ENCODE data around the gene KLHL14.

Gene KLHL14

GRCh38 chr18:32770666-32771168 lies 2.1 kb downstream of the KLHL14 start:
- no peak for DNase-seq (ENCODE audit: low spot score)

DNA sequence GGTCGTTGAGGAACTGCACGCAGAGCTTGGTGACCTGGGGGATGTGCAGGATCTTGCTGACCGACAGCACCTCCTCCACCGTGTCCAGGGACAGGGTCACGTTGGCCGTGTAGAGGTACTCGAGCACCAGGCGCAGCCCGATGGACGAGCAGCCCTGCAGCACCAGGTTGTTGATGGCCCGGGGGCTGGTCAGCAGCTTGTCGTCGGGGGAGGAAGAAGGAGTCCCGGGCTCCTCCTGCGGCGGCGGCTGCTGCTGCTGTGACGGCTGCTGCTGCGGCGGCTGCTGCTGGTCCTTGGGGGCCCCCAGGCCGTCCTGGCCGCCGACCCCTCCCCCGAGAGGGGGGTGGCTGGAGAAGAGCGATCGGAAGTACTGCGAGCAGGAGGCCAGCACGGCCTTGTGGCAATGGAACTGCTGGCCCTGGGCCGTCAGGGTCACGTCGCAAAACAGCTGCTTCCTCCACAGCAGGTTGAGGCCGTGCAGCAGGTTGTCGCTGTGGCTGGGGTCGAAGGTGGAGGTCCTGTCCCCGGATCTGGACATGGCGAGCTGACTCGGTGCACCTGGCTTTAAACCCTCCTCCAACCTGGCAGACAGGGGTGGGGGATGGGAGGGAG lies 2.7 kb downstream of the KLHL14 start:
- no peak for DNase-seq (ENCODE audit: low spot score)

GRCh38 chr18:32769586-32770053 lies 3.2 kb downstream of the KLHL14 start:
- no peak for DNase-seq (ENCODE audit: low spot score)

GRCh38 chr18:32769071-32769585 lies 3.7 kb downstream of the KLHL14 start:
- DNase-seq (ENCODE audit: low spot score), result no peak

GRCh38 chr18:32767400-32767799 lies 5.4 kb downstream of the KLHL14 start:
- no peak for DNase-seq (ENCODE audit: low spot score)

GRCh38 chr18:32764611-32765244 lies 8.1 kb downstream of the KLHL14 start:
- no peak for DNase-seq (ENCODE audit: low spot score)

DNA sequence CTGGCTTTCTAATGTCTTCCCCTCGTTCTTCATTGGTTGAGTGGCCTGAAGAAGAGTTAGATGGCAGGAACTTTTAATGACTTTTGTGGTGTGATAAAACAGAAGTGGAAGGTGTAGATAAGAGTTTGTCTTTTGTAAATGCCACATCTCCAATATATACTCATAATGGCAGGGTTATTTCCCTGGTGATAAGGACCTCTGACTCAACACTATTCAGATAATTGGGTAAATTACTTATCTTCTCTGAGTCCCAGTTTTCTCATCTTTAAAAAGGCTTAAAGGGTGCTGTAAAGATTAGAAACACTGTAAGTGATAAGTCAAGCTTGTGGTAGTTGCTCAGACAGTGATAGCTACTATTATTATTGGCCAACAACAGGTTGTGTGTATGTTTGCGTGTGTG lies 9.5 kb downstream of the KLHL14 start:
- no peak for DNase-seq (ENCODE audit: low spot score)

GRCh38 chr18:32761231-32761630 lies 11.6 kb downstream of the KLHL14 start:
- no peak for DNase-seq (ENCODE audit: low spot score)

- no peak for DNase-seq (ENCODE audit: low spot score)
Measured at GRCh38 chr18:32760391-32760790, 12.4 kb downstream of the KLHL14 start.

DNA sequence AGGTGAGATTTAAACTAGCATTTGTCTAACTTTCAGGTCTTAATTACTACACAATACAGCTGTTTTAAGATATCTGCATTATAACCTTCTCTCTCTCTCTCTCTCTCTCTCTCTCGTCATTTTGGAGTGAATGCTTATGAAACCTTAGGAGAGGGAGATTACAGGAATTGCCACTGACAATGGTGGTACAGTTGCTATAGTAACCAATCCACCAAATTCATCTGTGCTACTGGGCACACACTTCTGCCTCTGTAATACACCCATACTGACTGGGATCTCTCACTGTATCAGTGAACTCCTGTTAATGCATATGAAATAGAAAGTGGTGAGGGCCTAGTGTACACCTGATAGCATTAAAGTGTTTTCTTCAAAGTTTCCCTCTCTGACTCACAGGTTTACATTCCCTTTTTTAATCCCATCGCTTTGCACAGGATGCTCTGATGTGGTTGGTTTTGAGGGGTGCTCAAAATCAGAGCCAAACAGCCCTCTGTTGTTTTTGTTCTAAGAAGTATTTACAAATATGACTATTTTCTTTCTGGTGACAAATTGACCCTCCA lies 13.1 kb downstream of the KLHL14 start:
- no peak for DNase-seq (ENCODE audit: low spot score)

DNA sequence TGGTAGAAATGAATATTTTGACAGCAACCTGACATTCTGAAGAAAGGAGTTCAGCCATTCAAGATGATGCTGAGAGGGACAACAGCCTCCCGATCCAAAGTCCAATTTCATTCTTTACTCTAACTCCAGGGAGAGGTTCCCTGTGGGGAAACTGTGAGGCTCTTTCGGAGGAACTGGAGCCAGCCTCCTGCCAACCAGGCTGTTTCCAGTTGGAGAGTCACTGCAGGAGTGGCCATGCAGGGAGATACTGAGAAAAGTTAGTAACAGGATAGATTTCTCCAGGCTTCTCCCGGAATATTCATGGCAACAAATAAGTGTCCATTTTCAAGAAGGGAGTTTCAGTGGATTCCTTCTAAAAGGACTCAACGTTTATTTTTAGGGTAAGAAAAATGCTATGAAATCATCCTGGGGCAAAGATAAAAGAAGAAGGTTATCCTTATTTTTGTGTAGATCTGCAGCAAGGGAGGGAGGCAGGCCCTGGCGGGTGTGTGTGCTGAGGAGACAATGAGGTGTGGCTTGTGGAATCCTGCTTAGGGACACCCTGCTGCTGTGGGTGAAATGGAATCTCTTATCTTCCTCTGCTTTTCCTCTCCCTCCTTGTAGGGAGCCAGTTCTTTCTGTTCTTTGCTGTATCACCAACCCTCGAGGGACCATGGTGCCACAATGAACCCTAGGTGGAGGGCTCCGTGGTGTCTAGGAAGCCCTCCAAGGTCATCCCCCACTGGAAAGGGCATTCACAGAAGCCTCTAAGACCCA lies 18.1 kb downstream of the KLHL14 start:
- no peak for DNase-seq (ENCODE audit: low spot score)

- no peak for DNase-seq (ENCODE audit: low spot score)
Measured at GRCh38 chr18:32753656-32754260, 19.1 kb downstream of the KLHL14 start.

DNA sequence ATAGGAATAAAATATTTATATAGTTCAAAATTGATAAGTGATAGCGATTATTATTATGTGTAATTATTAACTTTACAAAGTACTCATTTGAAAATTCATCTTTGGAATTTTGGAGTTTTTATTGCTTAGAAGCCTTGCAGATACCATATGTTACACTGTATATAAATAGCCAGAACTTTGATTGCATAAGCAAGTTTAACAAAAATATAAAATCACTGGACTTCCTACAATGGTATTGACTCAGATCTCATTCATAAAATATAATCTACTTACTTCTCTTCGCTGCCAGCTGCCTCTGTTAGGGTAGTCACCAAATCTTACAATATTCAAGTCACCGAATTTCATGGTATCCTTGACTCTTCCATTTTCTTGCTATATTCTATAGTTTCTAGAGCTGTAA lies 22.5 kb downstream of the KLHL14 start:
- DNase-seq (ENCODE audit: low spot score), result no peak

- DNase-seq (ENCODE audit: low spot score), result no peak
Measured at GRCh38 chr18:32749809-32750208, 23.0 kb downstream of the KLHL14 start.

DNA sequence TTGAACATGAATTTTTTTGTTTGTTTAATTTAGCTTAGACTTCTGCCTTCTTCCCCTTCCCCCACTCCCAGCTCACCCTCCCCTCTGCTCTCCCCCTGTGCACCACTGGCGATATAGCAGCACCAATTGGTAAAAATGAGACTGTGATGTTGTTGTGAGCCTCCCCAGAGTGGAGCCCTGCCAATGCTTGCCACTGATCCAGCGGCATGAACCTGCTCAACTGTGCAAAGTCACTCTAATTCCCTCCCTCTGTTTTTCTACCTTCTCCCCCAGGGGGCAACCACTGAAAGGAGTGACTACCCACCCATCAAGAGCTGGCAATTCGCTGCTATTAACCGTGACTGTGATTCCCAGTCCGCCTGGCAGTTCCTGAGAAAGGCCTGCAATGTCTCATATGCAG lies 30.2 kb downstream of the KLHL14 start:
- DNase-seq (ENCODE audit: low spot score), result no peak

- DNase-seq (ENCODE audit: low spot score), result no peak
Measured at GRCh38 chr18:32735781-32736180, 37.0 kb downstream of the KLHL14 start.

- DNase-seq (ENCODE audit: low spot score), result no peak
Measured at GRCh38 chr18:32734442-32734841, 38.4 kb downstream of the KLHL14 start.

- DNase-seq (ENCODE audit: low spot score), result no peak
Measured at GRCh38 chr18:32732165-32732564, 40.7 kb downstream of the KLHL14 start.

- no peak for DNase-seq (ENCODE audit: low spot score)
Measured at GRCh38 chr18:32730620-32731091, 42.2 kb downstream of the KLHL14 start.

GRCh38 chr18:32730068-32730467 lies 42.8 kb downstream of the KLHL14 start:
- no peak for DNase-seq (ENCODE audit: low spot score)

DNA sequence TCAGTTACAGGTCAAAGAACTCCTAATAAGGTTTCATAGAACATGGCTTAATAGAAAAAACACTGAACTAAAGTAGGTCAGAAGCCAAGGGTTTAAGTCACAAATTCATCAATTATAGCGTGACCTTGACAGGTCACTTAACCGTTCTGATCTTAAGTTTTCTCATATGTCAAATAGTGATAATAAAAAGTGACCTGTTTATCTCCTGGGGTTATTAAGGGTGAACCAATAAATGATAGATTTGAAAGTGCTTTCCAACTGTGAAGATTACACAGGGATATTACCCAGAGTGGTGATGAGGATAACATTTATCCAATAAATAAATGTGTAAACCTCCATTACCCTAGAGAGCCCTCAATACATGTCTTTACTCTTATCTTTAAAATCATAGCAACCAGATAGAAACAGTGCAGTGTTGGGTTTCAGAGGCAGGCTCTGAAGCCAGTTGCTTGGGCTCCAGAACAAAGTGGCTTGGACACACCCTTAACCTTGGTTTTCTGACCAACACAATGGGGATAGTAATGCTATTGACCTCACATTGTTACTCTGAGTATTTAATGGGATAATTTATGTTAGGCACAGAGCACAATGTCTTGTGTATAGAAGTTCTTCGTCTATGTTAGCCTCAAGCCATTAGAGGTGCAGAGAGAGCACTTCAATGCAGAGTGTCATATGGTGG lies 48.6 kb downstream of the KLHL14 start:
- no peak for DNase-seq (ENCODE audit: low spot score)

Measured in CD4-positive, alpha-beta T cell treated with Interleukin-6 at 100 ng/mL for 8 hours (primary cell).